Prostate gland (tissue), 2 donors: ENCODE data around the gene PET100.

ENCODE experiments used
- POLR2A ChIP-seq: fragments of 450-650 bp; IDR thresholded peaks from one replicate; pipeline ENCODE4 v1.6.1; 2016; ENCODE audit warnings: antibody characterized with exemption, mild to moderate bottlenecking
- TF ChIP-seq, protein P1 (sequence below), 4 experiments: fragments of 200-600 bp in 2 of 4; fragments of 450-650 bp in 2 of 4; sonication (generic) in 2 of 4; IDR thresholded peaks; 1 replicate in 3 of 4; 2 replicates in 1 of 4; pipeline ENCODE4 v1.5.1; 2016 to 2019; ENCODE audit warnings: antibody characterized with exemption in 4 of 4, mild to moderate bottlenecking in 2 of 4, moderate library complexity in 2 of 4

DNA sequence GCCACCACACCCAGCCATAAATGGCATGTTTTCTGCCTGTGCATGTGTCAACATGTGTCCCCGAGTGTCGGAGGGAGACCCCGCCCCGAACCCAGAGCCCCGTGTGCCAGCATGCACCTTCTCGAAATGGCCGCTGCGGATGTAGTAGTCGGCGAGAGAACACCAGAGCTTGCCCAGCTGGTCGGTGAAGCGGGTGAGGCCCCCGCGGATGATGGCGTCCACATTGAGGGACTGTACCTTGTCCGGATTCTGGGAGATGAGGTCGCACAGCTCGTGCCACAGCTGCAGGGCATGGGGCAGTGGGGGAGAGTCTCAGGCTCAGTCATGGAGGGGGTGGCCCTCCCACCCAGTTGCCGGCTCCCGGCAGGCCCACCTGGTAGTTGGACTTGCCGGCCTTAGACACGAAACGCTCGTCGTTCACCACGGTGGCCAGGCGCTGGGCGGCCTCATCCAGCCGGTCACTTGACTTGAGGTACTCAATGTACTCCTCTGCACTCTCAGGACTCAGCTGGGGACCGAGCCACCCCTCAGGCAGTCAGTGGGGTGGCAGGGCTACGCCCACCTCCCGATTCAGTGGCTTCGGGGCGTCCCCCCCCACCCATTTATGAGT is 3.7 kb upstream of the PET100 start:
- TF ChIP-seq, protein P1, sequence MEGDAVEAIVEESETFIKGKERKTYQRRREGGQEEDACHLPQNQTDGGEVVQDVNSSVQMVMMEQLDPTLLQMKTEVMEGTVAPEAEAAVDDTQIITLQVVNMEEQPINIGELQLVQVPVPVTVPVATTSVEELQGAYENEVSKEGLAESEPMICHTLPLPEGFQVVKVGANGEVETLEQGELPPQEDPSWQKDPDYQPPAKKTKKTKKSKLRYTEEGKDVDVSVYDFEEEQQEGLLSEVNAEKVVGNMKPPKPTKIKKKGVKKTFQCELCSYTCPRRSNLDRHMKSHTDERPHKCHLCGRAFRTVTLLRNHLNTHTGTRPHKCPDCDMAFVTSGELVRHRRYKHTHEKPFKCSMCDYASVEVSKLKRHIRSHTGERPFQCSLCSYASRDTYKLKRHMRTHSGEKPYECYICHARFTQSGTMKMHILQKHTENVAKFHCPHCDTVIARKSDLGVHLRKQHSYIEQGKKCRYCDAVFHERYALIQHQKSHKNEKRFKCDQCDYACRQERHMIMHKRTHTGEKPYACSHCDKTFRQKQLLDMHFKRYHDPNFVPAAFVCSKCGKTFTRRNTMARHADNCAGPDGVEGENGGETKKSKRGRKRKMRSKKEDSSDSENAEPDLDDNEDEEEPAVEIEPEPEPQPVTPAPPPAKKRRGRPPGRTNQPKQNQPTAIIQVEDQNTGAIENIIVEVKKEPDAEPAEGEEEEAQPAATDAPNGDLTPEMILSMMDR (IDR thresholded peaks at IDR 0.05), result no peak
- TF ChIP-seq POLR2A, result no peak
